ENCODE results near the gene TNFRSF9.

TNFRSF9 gene

GRCh38 chr1:7893529-7894180 lies 47.0 kb downstream of the TNFRSF9 start:
- Histone ChIP-seq H3K18ac (ENCODE audit: low read depth in 1 of 2, low read length in 2 of 2) (no peak overlapping the region), H3K14ac (ENCODE audit: low read length in 2 of 2) (no peak overlapping the region), H3K4me1 (ENCODE audit: control insufficient read depth, insufficient read depth, low read depth, low read length) (no peaks in the 10 kb centered on the region), H2AFZ (ENCODE audit: low read depth, low read length) (no peak overlapping the region), H3K23ac (ENCODE audit: low read length in 2 of 2) (no peak overlapping the region), H3K4ac (ENCODE audit: low read depth in 1 of 2, low read length in 2 of 2) (no peak overlapping the region), H2BK120ac (ENCODE audit: low read depth, low read length) (no peak overlapping the region), H2BK12ac (ENCODE audit: low read length in 2 of 2) (no peak overlapping the region), H3K4me3 (ENCODE audit: insufficient read depth in 1 of 2, low read depth in 1 of 2, low read length in 2 of 2) (no peak overlapping the region), H2BK5ac (ENCODE audit: low read depth, low read length, poor library complexity, severe bottlenecking) (no peak overlapping the region), H2BK15ac (ENCODE audit: low read depth, poor library complexity, severe bottlenecking) (no peak overlapping the region), H3K27ac (ENCODE audit: low read length, poor library complexity, severe bottlenecking) (no peak overlapping the region), H4K8ac (ENCODE audit: low read length) (no peak overlapping the region), H3K9me3 (ENCODE audit: control insufficient read depth, low read length) (no peaks in the 10 kb centered on the region), H3K4me2 (ENCODE audit: low read length, poor library complexity, severe bottlenecking) (no peak overlapping the region), H3K27me3 (ENCODE audit: control insufficient read depth in 1 of 2, insufficient read depth in 1 of 2, low read length in 2 of 2) (peaks cover 0 to 5% of the 10 kb centered on the region in 2 experiments), H3K79me1 (replicated peaks; ENCODE audit: low read length, poor library complexity, severe bottlenecking) (no peaks in the 10 kb centered on the region), H4K91ac (ENCODE audit: low read length) (no peak overlapping the region), H3K36me3 (ENCODE audit: control insufficient read depth in 1 of 2, insufficient read depth in 2 of 2, low read depth in 1 of 2, low read length in 2 of 2) (no peaks in the 10 kb centered on the region), H3K9ac (ENCODE audit: low read length) (no peak overlapping the region), H2AK5ac (ENCODE audit: low read length, severe bottlenecking) (no peak overlapping the region)
- DNase-seq = no peak
- WGBS = 93% methylated on average over 13 of the region's 13 CpGs

GRCh38 chr1:7891804-7892203 lies 48.8 kb downstream of the TNFRSF9 start:
- H3K4ac ChIP-seq (ENCODE audit: low read depth in 1 of 2, low read length in 2 of 2) = no peak overlapping the region
- no peak overlapping the region for H3K14ac ChIP-seq (ENCODE audit: low read length in 2 of 2)
- H2BK15ac ChIP-seq (ENCODE audit: low read depth, poor library complexity, severe bottlenecking) = no peak overlapping the region
- no peak overlapping the region for H3K4me3 ChIP-seq (ENCODE audit: insufficient read depth in 1 of 2, low read depth in 1 of 2, low read length in 2 of 2)
- no peak overlapping the region for H2AFZ ChIP-seq (ENCODE audit: low read depth, low read length)
- H3K36me3 ChIP-seq (ENCODE audit: control insufficient read depth in 1 of 2, insufficient read depth in 2 of 2, low read depth in 1 of 2, low read length in 2 of 2) = no peaks in the 10 kb centered on the region
- no peak overlapping the region for H3K18ac ChIP-seq (ENCODE audit: low read depth in 1 of 2, low read length in 2 of 2)
- no peak for DNase-seq
- no peak overlapping the region for H3K4me2 ChIP-seq (ENCODE audit: low read length, poor library complexity, severe bottlenecking)
- no peaks in the 10 kb centered on the region for H3K4me1 ChIP-seq (ENCODE audit: control insufficient read depth, insufficient read depth, low read depth, low read length)
- no peak overlapping the region for H2AK5ac ChIP-seq (ENCODE audit: low read length, severe bottlenecking)
- H2BK120ac ChIP-seq (ENCODE audit: low read depth, low read length) = no peak overlapping the region
- no peak overlapping the region for H3K9ac ChIP-seq (ENCODE audit: low read length)
- no peaks in the 10 kb centered on the region for H3K79me1 ChIP-seq (replicated peaks; ENCODE audit: low read length, poor library complexity, severe bottlenecking)
- H4K91ac ChIP-seq (ENCODE audit: low read length) = peak overlapping the region; percentile 66
- WGBS = 80% methylated on average over 9 of the region's 9 CpGs
- no peak overlapping the region for H3K23ac ChIP-seq (ENCODE audit: low read length in 2 of 2)
- H3K27ac ChIP-seq (ENCODE audit: low read length, poor library complexity, severe bottlenecking) = no peak overlapping the region
- no peak overlapping the region for H2BK12ac ChIP-seq (ENCODE audit: low read length in 2 of 2)
- H3K27me3 ChIP-seq (ENCODE audit: control insufficient read depth in 1 of 2, insufficient read depth in 1 of 2, low read length in 2 of 2) = peaks cover 2 to 10% of the 10 kb centered on the region in 2 experiments
- H4K8ac ChIP-seq (ENCODE audit: low read length) = no peak overlapping the region
- H3K9me3 ChIP-seq (ENCODE audit: control insufficient read depth, low read length) = no peaks in the 10 kb centered on the region
- no peak overlapping the region for H2BK5ac ChIP-seq (ENCODE audit: low read depth, low read length, poor library complexity, severe bottlenecking)

GRCh38 chr1:7890853-7891252 lies 49.8 kb downstream of the TNFRSF9 start:
- H3K4me3 ChIP-seq (ENCODE audit: insufficient read depth in 1 of 2, low read depth in 1 of 2, low read length in 2 of 2) = no peak overlapping the region
- H2AFZ ChIP-seq (ENCODE audit: low read depth, low read length) = no peak overlapping the region
- H3K4me1 ChIP-seq (ENCODE audit: control insufficient read depth, insufficient read depth, low read depth, low read length) = no peaks in the 10 kb centered on the region
- no peaks in the 10 kb centered on the region for H3K36me3 ChIP-seq (ENCODE audit: control insufficient read depth in 1 of 2, insufficient read depth in 2 of 2, low read depth in 1 of 2, low read length in 2 of 2)
- H3K18ac ChIP-seq (ENCODE audit: low read depth in 1 of 2, low read length in 2 of 2) = no peak overlapping the region
- WGBS = 98% methylated on average over 2 of the region's 2 CpGs
- no peak overlapping the region for H4K91ac ChIP-seq (ENCODE audit: low read length)
- H4K8ac ChIP-seq (ENCODE audit: low read length) = no peak overlapping the region
- no peaks in the 10 kb centered on the region for H3K79me1 ChIP-seq (replicated peaks; ENCODE audit: low read length, poor library complexity, severe bottlenecking)
- H3K4me2 ChIP-seq (ENCODE audit: low read length, poor library complexity, severe bottlenecking) = no peak overlapping the region
- peaks cover 10% of the 10 kb centered on the region in 2 experiments for H3K27me3 ChIP-seq (ENCODE audit: control insufficient read depth in 1 of 2, insufficient read depth in 1 of 2, low read length in 2 of 2)
- no peak overlapping the region for H2BK120ac ChIP-seq (ENCODE audit: low read depth, low read length)
- H3K27ac ChIP-seq (ENCODE audit: low read length, poor library complexity, severe bottlenecking) = no peak overlapping the region
- no peak overlapping the region for H3K23ac ChIP-seq (ENCODE audit: low read length in 2 of 2)
- no peak overlapping the region for H2AK5ac ChIP-seq (ENCODE audit: low read length, severe bottlenecking)
- H3K4ac ChIP-seq (ENCODE audit: low read depth in 1 of 2, low read length in 2 of 2) = no peak overlapping the region
- DNase-seq = no peak
- no peak overlapping the region for H2BK5ac ChIP-seq (ENCODE audit: low read depth, low read length, poor library complexity, severe bottlenecking)
- H3K9ac ChIP-seq (ENCODE audit: low read length) = no peak overlapping the region
- no peak overlapping the region for H3K14ac ChIP-seq (ENCODE audit: low read length in 2 of 2)
- H2BK15ac ChIP-seq (ENCODE audit: low read depth, poor library complexity, severe bottlenecking) = no peak overlapping the region
- H3K9me3 ChIP-seq (ENCODE audit: control insufficient read depth, low read length) = no peaks in the 10 kb centered on the region
- no peak overlapping the region for H2BK12ac ChIP-seq (ENCODE audit: low read length in 2 of 2)

- no peak overlapping the region for H2BK12ac ChIP-seq (ENCODE audit: low read length in 2 of 2)
- peaks cover 10% of the 10 kb centered on the region in 2 experiments for H3K27me3 ChIP-seq (ENCODE audit: control insufficient read depth in 1 of 2, insufficient read depth in 1 of 2, low read length in 2 of 2)
- no peaks in the 10 kb centered on the region for H3K79me1 ChIP-seq (replicated peaks; ENCODE audit: low read length, poor library complexity, severe bottlenecking)
- H3K9me3 ChIP-seq (ENCODE audit: control insufficient read depth, low read length) = no peaks in the 10 kb centered on the region
- H3K4me2 ChIP-seq (ENCODE audit: low read length, poor library complexity, severe bottlenecking) = no peak overlapping the region
- no peak overlapping the region for H2BK5ac ChIP-seq (ENCODE audit: low read depth, low read length, poor library complexity, severe bottlenecking)
- no peak overlapping the region for H2BK120ac ChIP-seq (ENCODE audit: low read depth, low read length)
- H2BK15ac ChIP-seq (ENCODE audit: low read depth, poor library complexity, severe bottlenecking) = no peak overlapping the region
- no peaks in the 10 kb centered on the region for H3K36me3 ChIP-seq (ENCODE audit: control insufficient read depth in 1 of 2, insufficient read depth in 2 of 2, low read depth in 1 of 2, low read length in 2 of 2)
- DNase-seq = peak; percentile 11
- no peaks in the 10 kb centered on the region for H3K4me1 ChIP-seq (ENCODE audit: control insufficient read depth, insufficient read depth, low read depth, low read length)
- no peak overlapping the region for H3K27ac ChIP-seq (ENCODE audit: low read length, poor library complexity, severe bottlenecking)
- H3K14ac ChIP-seq (ENCODE audit: low read length in 2 of 2) = no peak overlapping the region
- no peak overlapping the region for H3K9ac ChIP-seq (ENCODE audit: low read length)
- no peak overlapping the region for H3K23ac ChIP-seq (ENCODE audit: low read length in 2 of 2)
- no peak overlapping the region for H3K4ac ChIP-seq (ENCODE audit: low read depth in 1 of 2, low read length in 2 of 2)
- no peak overlapping the region for H2AFZ ChIP-seq (ENCODE audit: low read depth, low read length)
- H3K4me3 ChIP-seq (ENCODE audit: insufficient read depth in 1 of 2, low read depth in 1 of 2, low read length in 2 of 2) = no peak overlapping the region
- no peak overlapping the region for H3K18ac ChIP-seq (ENCODE audit: low read depth in 1 of 2, low read length in 2 of 2)
- WGBS = 87% methylated on average over 9 of the region's 9 CpGs
- no peak overlapping the region for H4K91ac ChIP-seq (ENCODE audit: low read length)
- no peak overlapping the region for H2AK5ac ChIP-seq (ENCODE audit: low read length, severe bottlenecking)
- H4K8ac ChIP-seq (ENCODE audit: low read length) = no peak overlapping the region
These were observed 52.2 kb downstream of the TNFRSF9 start for GRCh38 chr1:7888248-7889081.
